ENCODE results near the gene E2F3.

E2F3 gene

DNA sequence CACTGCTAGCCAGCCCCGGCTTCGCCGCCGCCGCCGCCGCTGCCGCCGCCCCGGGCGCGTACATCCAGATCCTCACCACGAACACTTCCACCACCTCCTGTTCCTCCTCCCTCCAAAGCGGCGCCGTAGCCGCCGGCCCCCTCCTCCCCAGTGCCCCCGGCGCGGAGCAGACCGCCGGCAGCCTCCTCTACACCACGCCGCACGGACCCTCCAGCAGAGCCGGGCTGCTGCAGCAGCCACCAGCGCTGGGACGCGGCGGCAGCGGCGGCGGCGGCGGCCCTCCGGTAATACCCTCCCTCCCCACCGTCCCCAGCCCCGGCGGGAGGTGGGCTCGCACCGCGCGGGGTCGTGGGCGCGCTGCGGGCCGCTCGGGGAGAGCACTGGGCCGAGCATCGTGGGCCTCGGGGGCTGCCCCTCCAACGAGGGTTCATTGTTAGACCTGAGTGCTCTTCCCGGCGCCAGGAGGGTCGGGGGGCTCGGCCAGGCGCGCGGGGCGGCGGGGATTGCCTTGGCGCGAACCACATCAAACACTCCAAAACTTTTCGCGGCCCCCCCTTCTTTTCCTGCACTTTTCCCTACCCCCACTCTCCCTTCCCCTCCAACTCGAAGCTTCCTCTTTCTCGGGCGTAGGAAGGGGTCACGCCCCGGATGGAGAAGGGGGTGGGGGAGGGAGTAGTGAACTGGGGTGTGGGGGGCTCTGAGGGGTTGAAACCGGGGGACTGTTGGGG lies 827 bp downstream of the E2F3 start:
- no peak for DNase-seq

DNA sequence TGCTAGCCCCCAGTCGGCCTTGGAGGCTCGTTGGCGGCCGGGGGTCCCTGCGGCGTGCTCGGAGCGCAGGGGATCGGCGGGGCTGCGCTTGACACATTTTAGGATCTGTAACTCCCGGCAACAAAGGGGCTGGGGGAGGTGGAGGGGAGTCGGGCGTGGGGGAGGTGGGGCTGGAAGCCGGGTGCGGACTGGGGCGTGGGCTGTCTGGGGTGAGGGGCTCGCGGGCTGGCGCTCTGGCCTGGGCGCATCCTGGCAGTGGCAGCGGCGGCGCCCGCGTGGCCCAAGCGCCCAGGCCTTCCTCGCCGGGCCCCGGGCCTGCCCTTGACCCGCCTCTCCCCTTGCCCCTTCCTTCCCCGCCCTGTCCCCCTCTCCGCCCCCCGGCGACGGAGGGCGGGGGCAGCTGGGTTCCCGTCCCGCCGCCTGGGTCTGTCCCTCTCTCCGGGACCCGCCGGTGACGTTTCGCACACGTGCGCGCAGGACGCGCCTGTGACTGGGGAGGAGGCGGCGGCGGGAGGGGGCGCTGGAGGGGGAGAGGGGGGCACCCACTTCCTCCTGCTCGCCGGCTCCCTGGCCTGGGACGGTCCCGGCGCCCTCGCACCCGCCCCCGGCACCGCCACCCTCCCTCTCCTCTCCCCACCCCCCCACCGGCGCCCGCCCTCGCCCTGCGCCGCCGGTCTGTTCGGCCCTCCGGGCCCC lies 1.5 kb downstream of the E2F3 start:
- no peak for DNase-seq

DNA sequence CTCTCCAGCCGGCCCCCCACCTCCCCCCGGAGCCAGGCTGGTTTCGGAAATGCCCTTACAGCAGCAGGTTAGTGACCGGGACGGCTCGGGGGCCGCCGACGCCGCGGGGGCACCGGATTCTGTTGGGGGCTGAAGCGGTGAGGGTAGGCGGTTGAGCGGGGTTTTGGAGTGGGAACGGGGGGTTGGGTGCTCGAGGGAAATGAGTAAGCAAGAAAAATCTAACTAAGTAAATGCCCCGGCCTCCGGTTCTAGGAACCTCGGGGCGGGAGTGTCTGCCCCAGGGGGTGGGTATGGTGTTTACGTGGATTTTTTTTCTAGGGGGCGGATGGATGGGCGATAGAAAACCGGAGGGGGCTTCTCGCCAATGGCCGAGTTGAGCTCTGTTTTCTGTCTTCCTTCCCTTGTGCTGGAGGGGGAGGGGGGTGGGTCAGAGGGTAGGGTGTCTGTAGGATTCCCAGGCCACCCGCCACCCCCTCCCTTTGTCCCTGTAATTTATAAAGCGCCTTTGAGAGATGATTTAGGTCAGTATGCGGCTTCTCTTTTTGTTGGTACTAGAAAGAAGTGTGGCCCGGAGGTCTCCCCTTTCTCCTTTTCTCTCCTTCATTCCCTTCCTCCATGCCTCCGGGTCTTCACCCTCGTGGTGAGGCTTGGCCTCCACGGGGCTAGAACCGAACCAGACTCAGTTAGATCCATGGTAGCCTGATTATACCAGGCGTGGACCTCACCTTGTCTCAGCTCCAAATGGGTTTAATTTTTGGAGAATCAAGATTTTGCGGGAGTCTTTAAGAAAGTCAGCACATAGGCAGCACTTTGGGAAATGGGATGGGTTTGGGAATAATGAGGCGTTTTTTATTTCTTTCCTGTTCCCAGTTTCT lies 2.3 kb downstream of the E2F3 start:
- no peak for DNase-seq

DNA sequence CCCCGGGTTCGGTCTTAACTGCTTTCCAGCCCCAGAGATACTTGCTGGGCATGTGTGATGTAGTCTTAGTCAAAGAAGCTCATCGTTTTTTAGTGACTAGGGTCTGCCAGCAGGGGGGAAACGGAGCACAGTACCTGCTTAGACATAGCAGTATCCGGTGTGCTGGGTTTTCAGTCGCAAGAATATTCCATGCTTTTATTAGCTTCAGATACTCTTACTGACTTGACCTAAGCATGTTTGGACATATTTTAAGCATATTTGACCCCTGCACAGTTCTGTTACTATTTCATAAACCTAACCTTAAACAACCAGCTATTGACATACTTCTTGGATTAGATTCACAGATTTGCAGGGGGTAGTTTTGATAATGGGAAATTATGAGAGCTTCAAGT lies 3.0 kb downstream of the E2F3 start:
- no peak for DNase-seq

DNA sequence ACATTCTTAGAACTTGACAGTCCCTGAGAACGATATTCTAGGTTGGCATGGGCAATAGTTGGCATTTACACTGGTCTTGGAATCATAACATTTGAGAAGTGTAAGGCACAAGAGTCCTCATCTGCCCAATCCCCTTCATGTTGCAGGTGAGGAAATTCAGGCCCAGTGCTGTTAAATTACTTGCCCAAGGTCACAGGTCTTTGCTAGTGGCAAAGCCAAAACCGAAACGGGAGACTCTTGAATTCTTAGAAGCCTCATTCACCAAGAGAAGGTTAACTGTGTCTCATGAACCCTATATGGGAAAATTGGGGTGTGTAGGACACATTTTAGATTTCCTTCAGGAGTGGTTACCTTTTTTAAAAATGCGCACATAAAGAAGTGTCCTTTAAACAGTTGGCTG lies 7.2 kb downstream of the E2F3 start:
- DNase-seq = no peak

DNA sequence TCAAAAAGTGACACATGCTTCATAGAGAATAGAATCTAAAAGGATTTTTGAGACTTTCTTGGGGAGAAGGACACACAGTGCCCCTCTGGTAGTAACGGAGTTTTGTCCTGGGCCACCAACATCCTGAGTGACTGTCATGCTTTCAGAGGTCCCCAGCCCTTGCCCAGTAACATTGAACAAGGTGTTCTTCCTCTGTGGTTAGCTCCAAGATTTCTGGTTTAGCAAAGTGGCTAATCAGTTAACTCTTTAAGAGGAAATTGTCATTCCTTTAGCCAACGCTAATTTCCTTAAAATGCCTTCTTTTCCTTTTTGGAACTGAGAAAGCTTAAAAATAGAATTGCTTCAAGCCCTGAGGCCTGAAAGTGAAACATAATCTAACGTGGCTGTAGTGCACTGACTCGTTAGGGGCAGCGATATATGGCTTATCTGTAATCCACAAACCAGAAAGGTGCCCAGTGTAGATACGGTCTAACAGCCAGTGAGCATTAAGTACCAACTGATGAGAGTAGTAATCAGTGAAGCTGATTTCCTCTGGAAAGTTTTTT lies 7.8 kb downstream of the E2F3 start:
- no peak for DNase-seq

DNA sequence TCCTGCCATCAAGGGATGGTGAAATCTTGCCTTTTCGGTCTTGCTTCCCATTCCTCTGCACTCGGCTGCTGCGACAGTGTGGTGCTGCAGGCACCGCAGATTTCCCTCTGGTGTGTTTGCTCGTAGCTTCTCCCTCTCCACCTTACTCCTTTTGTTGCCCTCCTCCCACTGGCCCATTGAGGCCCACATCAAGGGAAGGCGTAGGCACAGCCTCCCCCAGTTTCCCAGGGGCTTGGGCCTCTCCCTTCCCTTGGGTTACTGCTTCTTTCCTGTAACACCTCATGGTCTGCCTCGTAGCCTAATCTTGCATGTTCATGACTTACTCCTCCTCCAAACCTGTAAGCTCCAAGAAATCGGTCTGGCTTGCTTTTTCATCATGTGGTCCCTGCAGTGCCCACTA lies 9.9 kb downstream of the E2F3 start:
- no peak for DNase-seq

DNA sequence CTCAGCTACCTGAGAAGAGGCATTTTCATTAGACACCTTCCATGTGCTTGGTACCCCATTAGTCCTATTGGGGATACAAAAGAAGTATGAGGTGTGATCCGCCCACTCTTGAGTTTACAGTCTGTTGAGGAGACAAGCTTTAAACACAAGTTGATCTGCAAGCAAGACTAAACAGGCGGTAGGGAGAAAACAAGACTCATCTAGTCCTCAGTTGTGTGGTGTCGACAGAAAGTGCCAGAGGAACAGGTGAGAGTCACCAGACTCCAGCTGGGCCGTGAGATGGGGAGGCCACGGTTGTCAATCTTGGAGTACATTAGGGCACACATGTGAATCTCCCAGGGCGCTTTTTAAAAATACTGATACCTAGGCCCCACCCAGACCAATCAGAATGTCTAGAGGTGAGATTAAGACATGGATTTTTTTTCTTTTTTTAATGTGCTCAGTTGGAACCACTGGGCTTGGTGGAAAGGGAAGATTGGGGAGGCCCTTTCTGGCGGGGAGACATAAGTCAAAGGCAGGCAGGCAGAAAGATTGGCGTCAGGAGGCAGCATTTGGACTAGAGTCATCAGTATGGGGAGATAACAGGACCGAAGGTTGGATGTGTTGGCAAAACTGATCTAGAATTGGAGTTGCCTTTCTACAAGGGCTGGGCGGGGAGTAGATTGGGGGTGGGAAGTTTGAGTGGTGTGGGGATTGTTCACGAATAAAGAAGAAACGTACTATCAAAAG lies 10.4 kb downstream of the E2F3 start:
- DNase-seq = no peak

DNA sequence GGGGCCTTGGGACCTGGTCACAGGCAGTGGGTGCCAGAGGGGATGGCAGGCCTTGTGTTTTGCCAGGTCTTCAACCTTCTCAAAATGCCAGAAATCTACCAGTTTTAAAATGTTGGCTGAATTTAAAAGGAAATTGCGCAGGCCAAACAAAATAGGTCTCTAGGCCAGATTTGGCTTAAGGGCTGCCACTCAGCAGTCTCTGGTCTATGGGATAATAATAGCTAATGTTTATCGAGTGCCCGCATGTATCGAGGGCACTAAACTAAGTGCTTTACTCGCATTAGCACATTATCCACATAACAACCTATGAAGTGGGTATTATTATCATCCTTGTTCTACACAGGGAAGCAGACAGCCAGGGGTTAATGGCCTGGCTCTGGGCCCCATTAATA lies 11.0 kb downstream of the E2F3 start:
- DNase-seq = no peak

DNA sequence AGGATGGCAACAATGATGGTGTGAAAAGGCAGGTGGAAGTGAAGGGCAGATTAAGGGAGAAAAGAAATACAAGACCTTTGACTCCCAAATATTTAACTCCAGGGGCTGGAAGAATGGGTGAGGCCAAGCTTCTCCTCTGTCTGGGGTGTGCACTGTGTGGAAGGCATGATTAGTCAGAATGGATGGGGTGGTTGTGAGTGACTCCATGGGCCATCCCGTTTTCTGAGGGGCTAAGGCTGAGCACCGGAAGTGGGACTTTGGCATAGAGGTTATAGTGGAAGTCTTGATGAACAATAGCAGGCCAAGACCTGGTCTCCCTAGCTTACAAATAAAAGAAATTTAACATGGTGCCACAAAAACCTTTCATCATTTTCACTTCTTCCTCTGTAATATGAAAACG lies 12.1 kb downstream of the E2F3 start:
- DNase-seq = no peak

DNA sequence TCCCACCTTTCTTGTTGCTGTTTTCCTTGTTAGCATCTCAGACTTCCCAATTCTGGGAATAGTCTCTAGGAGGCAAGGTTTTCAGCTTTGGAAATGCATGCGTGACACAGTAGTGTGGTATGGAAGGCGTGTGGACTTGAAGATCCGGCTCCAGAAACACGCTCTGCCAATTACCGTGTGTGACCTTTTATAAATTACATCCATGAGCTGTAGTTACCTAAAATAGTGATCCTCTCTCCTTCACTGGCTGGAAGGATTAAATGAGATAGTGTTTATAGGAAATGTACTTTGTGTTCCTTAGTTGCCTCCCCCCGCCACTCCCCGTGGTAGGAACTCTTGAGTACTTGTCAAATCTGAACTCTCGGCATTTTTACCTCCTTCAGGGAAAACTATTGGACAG lies 13.0 kb downstream of the E2F3 start:
- DNase-seq = no peak

DNA sequence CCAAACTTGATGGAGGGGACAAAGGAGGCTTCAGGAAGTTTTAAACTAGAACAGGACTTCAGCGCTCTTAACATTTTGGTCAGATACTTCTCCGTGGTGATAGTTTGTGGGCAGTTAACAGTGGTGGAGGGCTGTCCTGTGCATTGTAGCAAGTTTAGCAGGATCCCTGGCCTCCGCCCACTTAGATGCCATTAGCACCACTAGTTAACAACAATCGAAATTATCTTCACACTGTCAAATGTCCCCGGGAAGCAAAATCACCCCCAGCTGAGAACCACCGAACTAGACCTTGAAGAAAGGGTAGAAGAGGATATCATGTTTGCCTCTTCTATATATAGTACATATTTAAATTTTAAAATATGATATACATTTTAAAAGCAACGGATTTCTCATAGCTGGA lies 13.6 kb downstream of the E2F3 start:
- DNase-seq = no peak

DNA sequence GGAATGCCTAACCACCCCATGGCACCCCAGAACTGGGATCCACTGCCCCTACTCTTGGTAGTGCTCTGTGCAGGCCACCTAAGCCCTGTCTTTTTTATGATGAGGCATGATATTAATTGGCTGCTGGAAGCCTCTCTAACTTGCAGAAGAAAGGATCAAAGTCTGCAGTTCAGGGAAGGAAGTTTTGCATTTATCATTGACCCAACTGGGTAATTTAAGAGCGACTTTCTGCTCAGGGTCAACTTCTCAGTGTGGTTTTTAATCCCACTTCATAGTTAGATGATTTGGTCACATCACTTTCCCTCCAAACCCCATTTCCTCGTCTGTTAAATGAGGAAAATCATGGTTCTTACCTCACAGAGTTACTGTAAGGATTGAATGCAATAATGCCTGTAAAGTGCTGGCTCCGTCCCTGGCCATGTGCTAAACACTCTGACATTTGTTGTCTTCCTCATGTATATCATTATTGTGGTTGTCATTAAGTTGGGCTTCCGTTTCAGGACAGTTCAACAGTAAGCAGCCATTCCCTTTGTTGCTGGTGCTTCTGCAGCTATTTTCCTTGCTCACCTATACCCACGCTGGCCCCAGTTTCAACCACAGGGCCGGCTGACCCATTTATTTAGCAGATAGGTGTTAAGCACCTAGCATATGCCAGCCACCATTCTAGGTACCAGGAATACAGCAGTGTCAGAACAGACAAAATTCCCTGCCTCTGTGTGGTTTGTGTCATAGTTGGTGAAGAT lies 14.2 kb downstream of the E2F3 start:
- DNase-seq = no peak

DNA sequence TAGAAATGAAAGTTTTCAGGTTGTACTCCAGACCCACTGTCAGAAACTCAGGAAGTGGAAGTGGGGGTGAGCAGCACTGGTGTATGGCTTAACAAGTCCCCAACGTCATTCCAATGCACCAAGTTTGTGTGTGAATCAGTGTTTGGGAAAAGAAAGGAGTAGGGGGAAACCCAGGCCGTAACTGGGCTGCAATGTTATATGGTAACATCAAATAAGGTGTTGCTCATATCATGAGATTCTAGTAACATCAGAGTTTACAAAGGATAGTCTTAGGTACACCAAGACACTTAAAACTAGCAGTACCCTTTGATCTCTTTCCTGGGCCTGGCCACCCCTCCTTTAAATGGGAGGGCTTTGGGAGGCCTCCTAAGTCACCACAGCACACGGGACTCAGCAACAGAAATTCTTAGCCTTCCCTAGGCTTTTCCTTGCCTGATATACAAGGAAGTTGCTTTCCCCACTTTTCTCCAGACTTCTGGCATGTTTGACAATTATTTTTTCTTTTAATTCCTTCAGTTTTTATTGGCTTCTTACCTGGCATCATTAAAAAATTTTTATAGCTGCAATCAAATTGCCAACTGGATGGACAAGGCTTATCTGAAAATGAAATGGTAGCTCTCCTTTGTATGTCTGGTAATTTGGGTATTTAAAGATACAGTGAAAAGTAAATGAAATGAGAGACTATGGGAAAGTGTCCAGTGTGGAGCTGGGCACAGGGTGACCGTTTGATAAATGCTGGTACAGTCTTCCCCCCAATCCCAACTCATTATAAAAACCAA lies 15.1 kb downstream of the E2F3 start:
- no peak for DNase-seq

DNA sequence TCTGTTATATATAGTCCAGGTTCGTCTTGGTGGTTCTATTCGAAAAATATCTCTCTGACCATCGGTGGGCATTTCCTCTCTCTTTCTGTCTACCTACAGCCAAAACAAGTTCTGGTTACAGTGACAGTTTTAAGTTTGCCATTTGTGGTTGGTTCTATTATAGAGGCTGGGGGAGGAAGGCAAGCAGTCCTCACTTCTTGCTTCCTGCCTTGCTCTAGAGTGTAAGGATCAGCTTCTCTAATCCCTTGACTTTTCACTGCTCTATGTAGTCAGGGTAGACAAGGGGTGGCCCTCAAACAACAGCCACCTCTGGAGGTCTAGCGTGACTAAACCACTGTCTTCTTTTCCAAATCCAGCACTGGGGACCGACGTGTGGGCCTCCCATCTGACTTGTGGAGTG lies 16.1 kb downstream of the E2F3 start:
- DNase-seq = no peak

DNA sequence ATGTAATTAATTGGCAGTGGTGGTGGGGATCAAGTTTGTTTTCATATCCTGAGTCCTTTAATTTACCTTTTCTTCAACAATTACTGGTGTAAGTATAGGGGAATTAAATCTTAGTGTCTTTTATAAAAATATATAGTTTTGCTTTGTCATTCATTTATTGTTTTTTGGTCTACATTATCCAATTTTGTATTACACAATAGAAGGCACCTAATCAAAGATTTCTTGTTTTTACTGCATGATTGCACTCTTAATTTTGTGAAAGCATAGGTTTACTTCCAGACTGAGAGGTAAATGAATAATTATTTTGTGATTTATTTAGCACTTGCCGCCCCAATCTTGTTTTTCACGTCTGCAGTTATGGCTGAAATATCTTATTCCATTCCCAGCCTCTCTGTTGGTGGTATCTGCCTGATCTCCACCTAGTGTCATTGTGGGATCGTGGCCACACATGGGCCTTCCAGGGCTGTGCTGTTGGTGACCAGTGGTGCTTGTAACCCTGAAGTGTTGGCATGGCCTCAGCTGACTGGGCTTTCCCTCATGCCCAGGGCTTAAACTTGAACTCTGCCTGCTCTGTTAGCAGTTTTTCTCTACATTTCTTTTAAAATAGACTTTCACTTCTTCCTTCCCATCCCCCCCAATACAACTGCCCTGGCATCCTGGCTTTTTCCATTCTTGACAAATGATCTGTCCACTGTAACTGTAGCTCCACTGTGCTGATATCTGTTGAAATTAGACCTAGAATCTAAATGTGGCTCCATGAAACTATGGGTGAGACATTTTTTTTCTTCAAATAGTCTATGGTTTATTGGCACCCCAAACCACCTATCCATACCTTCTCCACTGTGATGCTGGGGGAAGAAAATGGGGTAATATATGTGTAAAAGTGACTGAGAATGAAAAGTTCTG lies 24.8 kb downstream of the E2F3 start:
- DNase-seq = no peak

DNA sequence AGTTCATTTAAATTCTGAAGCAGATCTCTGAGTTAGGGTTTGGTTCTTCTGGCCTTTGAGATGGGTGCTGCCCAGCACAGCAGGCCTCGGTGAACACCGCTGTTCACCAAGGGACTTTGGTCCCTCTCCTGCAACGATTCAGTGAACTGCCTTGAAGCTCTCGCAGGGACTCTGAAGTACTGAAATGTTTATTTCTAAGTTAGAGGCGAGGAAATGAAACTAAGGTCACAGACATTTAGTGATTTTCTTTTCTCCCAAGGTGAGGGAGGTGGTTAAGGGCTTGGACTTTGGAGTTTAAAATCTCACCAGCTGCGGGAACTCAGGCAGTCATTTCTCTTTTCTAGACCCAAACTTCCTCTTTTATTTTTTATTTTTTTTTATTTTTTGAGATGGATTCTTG lies 26.2 kb downstream of the E2F3 start:
- no peak for DNase-seq

DNA sequence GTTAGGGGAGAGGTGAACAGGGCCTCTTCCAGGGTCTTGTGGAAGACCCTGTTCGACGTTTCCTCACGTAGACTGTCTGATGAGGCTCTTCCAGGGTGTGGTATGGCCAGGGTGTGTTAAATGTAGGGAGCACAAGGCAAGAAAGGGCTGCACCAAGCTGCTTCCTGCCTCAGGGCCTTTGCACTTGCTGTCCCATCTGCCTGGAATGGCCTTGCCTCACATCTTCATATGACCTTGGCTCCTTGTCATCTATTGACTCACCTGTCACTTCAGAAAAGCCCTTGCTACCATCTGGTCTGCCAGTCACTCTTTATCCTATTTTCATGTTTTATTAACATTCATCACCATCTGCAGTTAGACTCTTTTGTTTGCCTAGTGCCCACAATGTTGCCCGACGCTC lies 31.0 kb downstream of the E2F3 start:
- no peak for DNase-seq

DNA sequence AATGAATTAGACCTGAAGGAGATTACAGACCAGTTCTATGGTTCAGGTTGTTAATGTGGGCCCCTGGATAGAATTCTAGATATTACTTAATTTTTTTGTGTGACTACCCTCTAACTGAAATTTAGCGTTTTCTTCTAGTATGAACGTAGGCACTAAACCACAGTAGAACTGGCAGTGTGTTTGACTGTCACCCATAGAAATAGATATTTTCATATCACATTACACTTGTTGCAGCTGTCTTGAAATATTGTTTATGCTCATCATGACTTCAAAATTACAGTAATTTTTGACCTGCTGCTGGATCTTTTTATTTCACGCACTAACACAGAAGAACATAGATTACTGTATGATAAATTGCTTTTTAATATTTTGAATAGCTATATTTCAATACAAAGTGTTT lies 31.6 kb downstream of the E2F3 start:
- DNase-seq = no peak

DNA sequence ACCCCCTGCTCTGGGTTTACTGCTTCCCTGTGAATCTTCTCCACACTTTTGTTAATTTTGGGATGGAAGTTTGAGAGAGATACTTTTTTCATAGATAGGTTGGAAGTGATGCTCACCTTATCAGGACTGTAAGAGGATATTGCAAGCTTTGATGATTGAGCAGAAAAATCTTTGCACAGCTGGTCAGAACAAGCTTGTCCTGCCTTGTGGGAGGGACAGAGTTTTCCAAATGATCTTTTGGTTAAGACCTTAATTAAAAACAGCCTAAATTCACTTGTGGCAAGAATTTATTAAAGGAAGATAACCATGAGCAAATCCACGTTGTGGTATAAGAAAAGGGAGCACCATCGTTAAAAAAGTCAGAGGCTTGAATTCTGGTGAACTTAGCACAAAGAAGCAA lies 32.2 kb downstream of the E2F3 start:
- DNase-seq = no peak

All from cerebellar nuclear complex (tissue), 1 donor.